Fibroblast of villous mesenchyme (primary cell): ENCODE data around the gene TMEM63B. TPM values are rescaled to one million over a fixed set of nuclear protein-coding genes. Genes with fewer than 3 reads are reported as not detected.

ENCODE experiments used
- DNase-seq: peaks from one replicate; pipeline ENCODE4 v3.0.0-alpha.2; 2010; ENCODE audit warnings: low read depth
- H3K4me3 ChIP-seq: 2 replicates; pipeline ENCODE4 v1.5.1; 2011; ENCODE audit warnings: low read depth, mild to moderate bottlenecking, low read length
- CTCF ChIP-seq: IDR thresholded peaks from 2 replicates; pipeline ENCODE4 v1.5.1; 2012; ENCODE audit warnings: low read depth, mild to moderate bottlenecking, low read length; ENCODE audit not compliant: insufficient read depth
- total RNA-seq: library from RNA; depleted of rRNA; stranded (reverse); fragments of >200 nt; gene quantifications from 2 replicates; pipeline ENCODE4 v1.2.3, GENCODE V29; 2012

TMEM63B gene
- total RNA-seq, 1 donor: 32.4 TPM

GRCh38 chr6:44096612-44097011 lies 30.7 kb upstream of the TMEM63B start:
- peak; percentile 77 for TF ChIP-seq CTCF
- DNase-seq: peak; percentile 70
- H3K4me3 ChIP-seq: no peak overlapping the region

- H3K4me3 ChIP-seq: no peak overlapping the region
- TF ChIP-seq CTCF: no peak
- no peak for DNase-seq
These were observed 29.5 kb upstream of the TMEM63B start for GRCh38 chr6:44097782-44098317.

GRCh38 chr6:44099192-44099591 lies 28.2 kb upstream of the TMEM63B start:
- H3K4me3 ChIP-seq: no peak overlapping the region
- no peak for DNase-seq
- no peak for TF ChIP-seq CTCF

GRCh38 chr6:44100088-44100550 lies 27.2 kb upstream of the TMEM63B start:
- peak; percentile 36 for DNase-seq
- no peak overlapping the region for H3K4me3 ChIP-seq
- TF ChIP-seq CTCF: peak; percentile 69

GRCh38 chr6:44101832-44102231 lies 25.5 kb upstream of the TMEM63B start:
- no peak for TF ChIP-seq CTCF
- DNase-seq: no peak
- H3K4me3 ChIP-seq: no peak overlapping the region

- DNase-seq: no peak
- TF ChIP-seq CTCF: no peak
- H3K4me3 ChIP-seq: no peak overlapping the region
These were observed 24.8 kb upstream of the TMEM63B start for GRCh38 chr6:44102527-44102926.

- no peak for DNase-seq
- no peak overlapping the region for H3K4me3 ChIP-seq
- TF ChIP-seq CTCF: no peak
These were observed 22.8 kb upstream of the TMEM63B start for GRCh38 chr6:44104481-44105021.
